HepG2 (cell line): ENCODE measurements around the gene SOCS1. TPM values are rescaled to one million over a fixed set of nuclear protein-coding genes. Genes with fewer than 3 reads are reported as not detected.

Experiments
- CCDC6 ChIP-seq: sonication (generic); formaldehyde crosslinking; IDR thresholded peaks from 2 replicates; pipeline ENCODE4 v1.8.1; 2022; ENCODE audit warnings: mild to moderate bottlenecking, missing genetic modification reagents, moderate library complexity
- FLYWCH1 ChIP-seq: sonication (generic); formaldehyde crosslinking; IDR thresholded peaks from 2 replicates; pipeline ENCODE4 v1.8.1; 2023; ENCODE audit warnings: mild to moderate bottlenecking, missing genetic modification reagents
- FOXC1 ChIP-seq: sonication (generic); formaldehyde crosslinking; IDR thresholded peaks from 2 replicates; pipeline ENCODE4 v1.8.0; 2022; ENCODE audit warnings: mild to moderate bottlenecking, missing genetic modification reagents, borderline replicate concordance
- KDM4B ChIP-seq: sonication (generic); formaldehyde crosslinking; IDR thresholded peaks from 2 replicates; pipeline ENCODE4 v1.4.0; 2020; ENCODE audit warnings: missing genetic modification reagents
- KLF16 ChIP-seq, 2 experiments: sonication (generic) in 1 of 2; formaldehyde crosslinking in 1 of 2; IDR thresholded peaks; 2 replicates each; pipeline versions ENCODE4 v1.6.1 to v1.8.0; 2016 to 2023; ENCODE audit warnings: missing genetic modification reagents in 2 of 2, missing compliant biosample characterization in 1 of 2
- MAZ ChIP-seq, 2 experiments: sonication (generic) in 1 of 2; formaldehyde crosslinking in 1 of 2; IDR thresholded peaks; 2 replicates each; pipeline versions ENCODE4 v1.5.0 to v1.6.1; 2012 to 2020; ENCODE audit warnings: low read depth in 2 of 2, mild to moderate bottlenecking in 2 of 2, borderline replicate concordance in 1 of 2, improper control_type of control experiment in 1 of 2, low read length in 1 of 2, missing genetic modification reagents in 1 of 2, moderate library complexity in 1 of 2
- NONO ChIP-seq, 2 experiments: fragments of 450-650 bp in 1 of 2; sonication (generic) in 1 of 2; formaldehyde crosslinking in 1 of 2; IDR thresholded peaks in 1 of 2; conservative IDR thresholded peaks in 1 of 2; 2 replicates each; pipeline versions ENCODE4 v1.6.1 to v1.8.0; 2017 to 2022; ENCODE audit warnings: mild to moderate bottlenecking in 1 of 2, missing genetic modification reagents in 1 of 2, moderate library complexity in 1 of 2
- POGZ ChIP-seq: sonication (generic); formaldehyde crosslinking; IDR thresholded peaks from 2 replicates; pipeline ENCODE4 v1.4.0; 2020; ENCODE audit warnings: mild to moderate bottlenecking, missing genetic modification reagents
- RBM39 ChIP-seq: fragments of 200-400 bp; formaldehyde crosslinking; IDR thresholded peaks from one replicate; pipeline ENCODE4 v1.6.1; 2018; ENCODE audit warnings: antibody characterized with exemption, mild to moderate bottlenecking, low read depth, low read length; ENCODE audit not compliant: poor library complexity, severe bottlenecking
- SMAD9 ChIP-seq: sonication (generic); formaldehyde crosslinking; IDR thresholded peaks from 2 replicates; pipeline ENCODE4 v1.5.1; 2020; ENCODE audit warnings: mild to moderate bottlenecking, missing genetic modification reagents
- ZBTB33 ChIP-seq: sonication (generic); formaldehyde crosslinking; IDR thresholded peaks from 2 replicates; pipeline ENCODE4 v1.4.0; 2020; ENCODE audit warnings: missing genetic modification reagents
- ZBTB7A ChIP-seq: sonication (generic); formaldehyde crosslinking; IDR thresholded peaks from 2 replicates; pipeline ENCODE4 v1.8.0; 2022; ENCODE audit warnings: mild to moderate bottlenecking, missing genetic modification reagents
- ZBTB7B ChIP-seq: sonication (generic); formaldehyde crosslinking; IDR thresholded peaks from 2 replicates; pipeline ENCODE4 v1.4.0; 2020; ENCODE audit warnings: missing genetic modification reagents
- ZMYM2 ChIP-seq: sonication (generic); formaldehyde crosslinking; IDR thresholded peaks from 2 replicates; pipeline ENCODE4 v1.8.0; 2022; ENCODE audit warnings: mild to moderate bottlenecking, missing genetic modification reagents
- ZNF234 ChIP-seq: sonication (generic); formaldehyde crosslinking; conservative IDR thresholded peaks from 2 replicates; pipeline ENCODE4 v1.5.1; 2020; ENCODE audit warnings: mild to moderate bottlenecking, missing genetic modification reagents
- ZNF251 ChIP-seq: sonication (generic); formaldehyde crosslinking; IDR thresholded peaks from 2 replicates; pipeline ENCODE4 v1.9.0; 2021; ENCODE audit warnings: mild to moderate bottlenecking, missing genetic modification reagents
- ZNF703 ChIP-seq: sonication (generic); formaldehyde crosslinking; IDR thresholded peaks from 2 replicates; pipeline ENCODE4 v1.5.1; 2020; ENCODE audit warnings: missing genetic modification reagents, mild to moderate bottlenecking, moderate library complexity, borderline replicate concordance
- ZNF704 ChIP-seq: sonication (generic); formaldehyde crosslinking; IDR thresholded peaks from 2 replicates; pipeline ENCODE4 v1.8.1; 2023; ENCODE audit warnings: mild to moderate bottlenecking, inconsistent platforms, moderate library complexity, missing genetic modification reagents, borderline replicate concordance
- polyA plus RNA-seq, 8 experiments: library from polyadenylated mRNA; depleted of rRNA in 3 of 8; stranded (reverse) in 7 of 8; unstranded in 1 of 8; fragments of >200 nt; fragmentation: Illumina TruSeq in 4 of 8; extraction: Trizol in 4 of 8; gene quantifications; 2 replicates each; pipeline versions ENCODE4 v1.2.1 to v1.2.3, GENCODE V29; 2011 to 2016; ENCODE audit warnings: low read depth in 4 of 8, missing spikeins in 1 of 8, mixed read lengths in 1 of 8; ENCODE audit not compliant: insufficient read depth in 1 of 8
- total RNA-seq, 5 experiments: library from RNA; depleted of rRNA; stranded (reverse); fragments of >200 nt; fragmentation: Illumina TruSeq; extraction: Trizol; gene quantifications; 2 replicates each; pipeline ENCODE4 v1.2.3, GENCODE V29; 2016; ENCODE audit warnings: low read depth in 1 of 5
- TF ChIP-seq, protein P1 (sequence below): sonication (generic); formaldehyde crosslinking; IDR thresholded peaks from 2 replicates; pipeline ENCODE4 v1.4.0; 2020; ENCODE audit warnings: missing genetic modification reagents

Gene SOCS1
- total and polyA plus RNA-seq, 2 of the 13 experiments (the other 11 are each of a cell fraction or from before 2014, with no cell fraction given), result 5.3 to 6.3 TPM

DNA sequence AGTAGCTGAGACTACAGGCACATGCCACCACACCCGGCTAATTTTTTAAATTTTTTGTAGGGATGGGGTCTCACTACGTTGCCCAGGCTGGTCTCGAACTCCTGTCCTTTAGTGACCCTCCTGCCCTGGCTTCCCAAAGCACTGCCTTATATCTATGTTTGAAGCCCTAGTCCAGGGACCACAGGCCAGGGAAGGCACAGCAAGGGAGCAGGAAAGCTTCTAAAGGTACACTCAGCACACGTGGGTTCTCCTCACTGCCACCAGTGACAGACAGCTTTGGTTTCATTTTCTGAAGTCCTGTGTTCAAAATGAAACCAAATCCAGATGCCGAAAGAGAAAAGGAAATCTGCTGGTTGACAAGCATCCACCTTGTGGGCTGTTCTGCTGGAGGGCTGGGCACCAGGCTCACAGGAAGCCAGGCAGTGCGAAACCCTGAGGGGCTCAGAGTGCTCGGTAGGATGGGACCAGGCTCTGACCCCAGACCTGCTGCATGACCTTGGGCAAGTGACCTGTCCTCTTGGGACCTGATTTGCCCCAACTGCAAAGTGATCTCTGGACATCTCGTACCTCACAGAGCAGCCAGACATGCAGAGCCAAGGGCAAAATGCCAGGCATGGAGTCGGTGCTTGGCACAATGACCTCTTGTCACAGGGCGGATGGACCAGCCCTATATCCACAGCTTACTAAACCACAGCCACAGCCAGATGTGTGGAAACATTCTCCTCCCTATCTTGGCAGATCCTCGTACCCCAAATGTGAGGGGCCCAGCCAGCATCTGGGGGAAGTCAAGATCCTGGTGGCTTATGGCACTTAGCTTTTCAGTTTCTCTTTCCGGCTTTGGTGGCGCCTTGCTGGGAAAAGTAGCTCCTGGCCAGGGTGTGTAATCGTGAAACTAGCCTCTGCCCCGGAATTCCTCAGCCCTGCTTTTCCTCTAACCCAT is 2.8 kb upstream of the SOCS1 start (continued):
- TF ChIP-seq, protein P1, sequence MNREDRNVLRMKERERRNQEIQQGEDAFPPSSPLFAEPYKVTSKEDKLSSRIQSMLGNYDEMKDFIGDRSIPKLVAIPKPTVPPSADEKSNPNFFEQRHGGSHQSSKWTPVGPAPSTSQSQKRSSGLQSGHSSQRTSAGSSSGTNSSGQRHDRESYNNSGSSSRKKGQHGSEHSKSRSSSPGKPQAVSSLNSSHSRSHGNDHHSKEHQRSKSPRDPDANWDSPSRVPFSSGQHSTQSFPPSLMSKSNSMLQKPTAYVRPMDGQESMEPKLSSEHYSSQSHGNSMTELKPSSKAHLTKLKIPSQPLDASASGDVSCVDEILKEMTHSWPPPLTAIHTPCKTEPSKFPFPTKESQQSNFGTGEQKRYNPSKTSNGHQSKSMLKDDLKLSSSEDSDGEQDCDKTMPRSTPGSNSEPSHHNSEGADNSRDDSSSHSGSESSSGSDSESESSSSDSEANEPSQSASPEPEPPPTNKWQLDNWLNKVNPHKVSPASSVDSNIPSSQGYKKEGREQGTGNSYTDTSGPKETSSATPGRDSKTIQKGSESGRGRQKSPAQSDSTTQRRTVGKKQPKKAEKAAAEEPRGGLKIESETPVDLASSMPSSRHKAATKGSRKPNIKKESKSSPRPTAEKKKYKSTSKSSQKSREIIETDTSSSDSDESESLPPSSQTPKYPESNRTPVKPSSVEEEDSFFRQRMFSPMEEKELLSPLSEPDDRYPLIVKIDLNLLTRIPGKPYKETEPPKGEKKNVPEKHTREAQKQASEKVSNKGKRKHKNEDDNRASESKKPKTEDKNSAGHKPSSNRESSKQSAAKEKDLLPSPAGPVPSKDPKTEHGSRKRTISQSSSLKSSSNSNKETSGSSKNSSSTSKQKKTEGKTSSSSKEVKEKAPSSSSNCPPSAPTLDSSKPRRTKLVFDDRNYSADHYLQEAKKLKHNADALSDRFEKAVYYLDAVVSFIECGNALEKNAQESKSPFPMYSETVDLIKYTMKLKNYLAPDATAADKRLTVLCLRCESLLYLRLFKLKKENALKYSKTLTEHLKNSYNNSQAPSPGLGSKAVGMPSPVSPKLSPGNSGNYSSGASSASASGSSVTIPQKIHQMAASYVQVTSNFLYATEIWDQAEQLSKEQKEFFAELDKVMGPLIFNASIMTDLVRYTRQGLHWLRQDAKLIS (CRISPR knock-in tag), result no peak
- no peak for TF ChIP-seq CCDC6 (CRISPR knock-in tag)
- TF ChIP-seq RBM39, result no peak
- no peak; a peak in 1 of 4 replicates for TF ChIP-seq KLF16 (CRISPR knock-in tag; IDR thresholded peaks at IDR 0.05)
- no peak; the same call in 1 of the 2 replicates for TF ChIP-seq FOXC1 (CRISPR knock-in tag)
- no peak for TF ChIP-seq KDM4B (CRISPR knock-in tag)
- no peak for TF ChIP-seq ZNF234 (CRISPR knock-in tag)
- no peak for TF ChIP-seq MAZ (IDR thresholded peaks at IDR 0.05; ENCODE audit: borderline replicate concordance, low read depth, low read length)
- no peak for TF ChIP-seq MAZ (CRISPR knock-in tag; IDR thresholded peaks at IDR 0.05; ENCODE audit: low read depth)
- TF ChIP-seq POGZ (CRISPR knock-in tag), result peak; percentile 47; the same call in 1 of the 2 replicates
- peak; percentile 96 for TF ChIP-seq ZMYM2 (CRISPR knock-in tag)
- TF ChIP-seq ZNF704 (CRISPR knock-in tag), result no peak
- TF ChIP-seq ZNF251, result no peak
- peak; percentile 73; the same call in 1 of the 2 replicates for TF ChIP-seq ZBTB7B (CRISPR knock-in tag)
- no peak for TF ChIP-seq ZBTB33 (CRISPR knock-in tag)
- TF ChIP-seq NONO (IDR thresholded peaks at IDR 0.05), result no peak
- TF ChIP-seq NONO (CRISPR knock-in tag; conservative IDR thresholded peaks at IDR 0.05), result no peak; the same call in 1 of the 2 replicates
- TF ChIP-seq SMAD9 (CRISPR knock-in tag), result 0 out of 2 replicates have a peak, but pooled peaks have one; percentile 1
- no peak for TF ChIP-seq ZNF703 (CRISPR knock-in tag)
- TF ChIP-seq ZBTB7A (CRISPR knock-in tag), result peak; percentile 84
- TF ChIP-seq FLYWCH1, result no peak
